GM21360 (cell line): ENCODE data around the gene MAN1B1.

ENCODE experiments used
- ATAC-seq: cut with Tn5 transposase; IDR thresholded peaks from one replicate; pipeline ENCODE4 v1.9.1; 2021; ENCODE audit warnings: mild to moderate bottlenecking, moderate library complexity; ENCODE audit not compliant: unreplicated experiment

The MAN1B1 gene

DNA sequence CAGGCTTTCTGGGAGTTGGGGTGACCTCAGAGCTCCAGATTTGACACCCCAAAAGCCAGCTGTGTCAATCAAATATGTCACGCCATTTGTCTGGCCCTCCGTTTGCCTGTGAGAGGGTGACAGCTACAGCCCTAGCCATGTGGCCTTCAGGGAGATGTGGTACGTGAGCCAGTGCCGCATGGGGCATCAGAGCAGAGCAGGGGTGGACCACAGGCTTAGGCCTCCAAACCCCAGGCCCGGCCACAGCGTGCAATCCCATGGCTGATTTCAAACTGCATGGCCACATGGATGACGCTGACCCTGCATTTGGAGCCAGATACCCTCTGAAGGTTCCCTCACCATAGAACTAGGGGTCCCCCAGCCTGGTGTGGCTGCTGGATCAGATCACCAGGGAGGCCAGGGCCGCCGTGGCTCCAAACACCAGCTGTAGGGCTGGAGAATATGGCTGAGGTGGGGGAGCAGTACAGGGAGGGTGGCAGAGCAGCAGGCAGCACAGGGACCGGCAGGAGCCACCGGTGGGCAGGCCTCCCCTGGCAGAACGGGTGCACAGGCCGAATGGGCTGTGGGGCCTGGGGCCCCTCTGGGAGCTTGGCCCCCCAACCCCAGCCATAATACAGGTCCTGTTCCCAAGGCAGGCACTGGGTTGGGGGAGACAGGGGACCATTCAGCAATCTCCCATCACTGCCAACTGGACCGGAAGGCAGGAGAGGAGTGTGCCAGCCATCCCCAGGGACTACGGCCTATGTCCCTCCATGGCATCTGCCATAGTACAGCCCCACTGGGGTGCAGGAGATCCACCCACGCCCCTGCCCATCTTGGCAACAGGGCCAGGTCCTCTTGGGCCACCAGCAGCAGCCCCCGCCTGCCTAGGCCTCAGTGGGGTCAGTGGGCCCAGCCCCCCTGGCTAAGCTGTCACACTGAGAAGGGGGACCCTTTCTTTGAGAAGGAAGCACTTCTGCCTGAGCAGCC, 18.0 kb upstream of the MAN1B1 start:
- ATAC-seq = no peak

DNA sequence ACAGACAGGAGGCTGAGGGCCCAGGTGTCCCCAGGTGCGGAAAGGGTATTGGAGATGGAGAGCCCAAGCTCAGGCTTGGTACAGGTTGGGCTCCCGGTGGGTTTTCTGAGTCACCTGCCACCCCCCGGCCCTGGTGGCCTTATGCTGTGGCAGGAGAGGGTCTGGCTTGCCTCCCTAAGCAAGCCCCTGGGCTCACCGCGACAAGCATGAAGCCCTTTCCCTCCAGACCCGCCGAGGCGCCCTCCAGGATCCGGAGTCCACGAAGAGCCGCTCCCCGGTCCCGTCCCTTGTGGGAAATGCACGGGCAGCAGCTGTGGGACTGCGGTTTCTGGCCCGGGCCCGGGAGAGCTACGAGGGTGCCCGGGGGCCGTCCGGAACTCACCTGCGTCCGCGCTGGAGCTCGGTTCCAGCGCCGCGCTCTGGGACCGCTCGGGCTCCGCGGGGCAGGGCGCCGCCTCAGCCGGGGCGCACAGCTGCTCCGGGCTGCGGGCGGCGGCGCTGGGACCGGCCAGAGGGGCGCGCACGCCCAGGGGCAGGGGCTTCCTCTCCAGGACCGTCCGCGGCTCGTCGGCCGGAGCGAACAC, 17.2 kb upstream of the MAN1B1 start:
- ATAC-seq = peak; percentile 6

DNA sequence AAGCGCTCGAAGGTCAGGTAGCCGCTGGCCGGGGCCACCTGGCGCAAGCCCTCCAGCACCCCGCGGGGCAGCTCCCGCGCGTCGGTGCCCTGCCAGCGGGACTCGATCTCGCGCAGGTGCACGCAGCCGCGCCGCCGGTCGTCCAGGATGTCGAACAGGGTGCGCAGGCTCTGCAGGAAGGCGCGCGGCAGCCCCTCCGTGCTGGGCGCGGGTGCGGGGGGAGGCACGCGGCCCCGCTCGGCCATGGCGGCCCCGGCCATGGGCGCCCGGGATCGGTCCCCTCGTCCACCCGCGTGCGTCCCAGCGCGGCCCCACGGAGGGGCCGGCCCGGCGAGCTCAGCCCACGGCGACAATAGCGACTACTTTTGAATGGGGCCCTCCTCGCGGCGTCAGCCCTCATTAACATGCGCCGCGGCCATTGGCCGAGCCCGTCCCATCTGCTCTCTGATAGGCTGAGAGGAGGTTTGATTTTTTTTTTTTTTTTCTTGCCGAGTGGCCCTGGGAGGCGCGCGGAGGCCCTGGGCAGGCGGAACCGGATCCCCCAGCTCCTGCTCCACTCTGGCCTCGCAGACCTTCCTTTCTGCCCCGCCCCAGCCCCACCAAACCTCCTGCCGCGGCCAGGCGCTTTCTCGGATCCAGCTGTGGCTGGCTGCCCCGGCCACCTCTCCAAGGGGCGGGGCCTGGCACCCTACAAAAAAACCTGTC, 16.4 kb upstream of the MAN1B1 start, which contains the start of gene SAPCD2:
TSS of gene SAPCD2 (minus strand) at position 357 of the 705 bp plus-strand sequence. CDS start at position 260, 97 bp downstream.
- peak; percentile 47 for ATAC-seq

DNA sequence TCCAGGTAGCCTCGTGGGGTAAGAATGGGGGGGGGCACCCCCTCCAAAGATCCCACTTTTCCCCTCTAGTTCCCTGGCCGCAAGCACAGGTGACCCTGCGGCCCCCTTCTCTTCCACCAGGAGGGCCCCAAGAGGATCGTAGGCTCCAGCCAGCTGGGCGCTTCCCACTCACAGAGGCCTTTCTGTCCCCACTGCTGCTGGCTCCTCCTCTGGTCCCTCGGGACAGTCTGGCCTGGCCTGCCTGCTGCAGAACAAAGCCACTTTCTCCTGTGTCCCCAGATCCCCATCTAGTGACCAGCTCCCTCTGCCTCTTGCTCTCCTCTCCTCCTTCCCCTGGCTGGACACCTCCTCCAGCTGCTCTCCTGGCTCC, 15.9 kb upstream of the MAN1B1 start:
- no peak for ATAC-seq

DNA sequence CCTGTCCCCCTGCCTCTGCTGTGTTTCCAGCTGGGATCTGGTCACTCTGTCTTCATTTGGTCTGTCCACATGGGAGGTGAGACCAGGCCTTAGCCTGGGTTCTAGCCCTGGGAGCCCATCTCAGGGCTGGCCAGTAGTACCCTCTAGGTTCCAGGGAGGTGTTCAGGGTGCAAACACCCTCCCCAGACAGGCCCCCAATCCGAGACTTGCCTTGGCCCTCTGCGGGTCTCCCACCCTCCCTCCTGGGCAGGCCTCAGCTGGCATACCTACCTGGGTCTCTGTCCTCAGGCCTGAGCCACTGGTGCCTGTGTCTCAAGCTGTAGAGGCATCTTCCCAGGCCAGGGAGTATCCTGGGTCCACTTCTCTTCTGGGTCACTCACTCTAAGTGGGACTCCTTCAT, 15.5 kb upstream of the MAN1B1 start:
- ATAC-seq = no peak

DNA sequence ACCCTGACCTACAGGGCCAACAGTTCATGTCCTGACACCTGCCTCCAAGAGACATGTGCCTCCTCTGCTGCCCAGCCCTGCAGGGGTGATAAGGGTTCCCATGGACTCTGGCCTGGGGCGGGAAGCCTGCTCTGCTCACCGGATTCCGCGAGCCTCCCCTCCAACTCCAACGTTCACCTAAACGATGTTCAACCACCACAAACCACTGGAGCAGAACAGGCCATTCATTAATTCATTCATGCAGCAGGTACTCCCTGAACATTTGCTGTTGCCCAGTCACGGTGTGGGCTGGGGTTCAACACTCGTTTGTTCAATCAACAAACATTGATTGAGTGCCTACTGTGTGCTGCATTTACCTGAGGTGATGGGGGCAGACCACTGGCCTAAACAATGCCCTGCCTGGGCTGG, 12.8 kb upstream of the MAN1B1 start:
- ATAC-seq = no peak

DNA sequence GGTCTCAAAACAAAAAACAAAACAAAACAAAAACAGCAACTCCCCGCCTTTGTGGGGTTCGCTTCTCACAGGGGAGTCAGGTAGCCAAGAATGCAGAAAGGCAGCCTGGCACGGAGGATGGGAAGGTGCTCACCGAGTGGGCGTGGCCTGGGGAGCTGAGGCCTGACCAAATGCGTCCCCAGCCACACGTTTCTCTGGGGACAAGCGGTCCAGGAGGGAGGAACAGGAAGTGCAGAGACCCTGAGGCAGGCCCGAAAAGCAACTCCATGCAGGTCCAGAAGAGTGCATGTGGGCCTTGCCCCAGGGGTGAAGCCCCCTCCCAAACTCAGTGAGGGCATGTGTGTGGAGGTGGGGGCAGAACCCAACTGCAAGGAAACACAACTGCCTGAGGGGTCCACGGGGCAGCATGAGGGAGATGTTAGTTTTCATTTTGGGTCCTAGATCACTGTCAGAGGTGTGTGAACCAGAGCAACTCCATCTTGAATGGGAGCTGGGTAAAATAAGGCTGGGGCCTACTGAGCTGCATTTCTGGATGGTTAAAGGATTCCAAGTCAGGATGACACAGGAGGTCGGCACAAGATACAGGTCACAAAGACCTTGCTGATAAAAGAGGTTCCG, 12.0 kb upstream of the MAN1B1 start:
- no peak for ATAC-seq

DNA sequence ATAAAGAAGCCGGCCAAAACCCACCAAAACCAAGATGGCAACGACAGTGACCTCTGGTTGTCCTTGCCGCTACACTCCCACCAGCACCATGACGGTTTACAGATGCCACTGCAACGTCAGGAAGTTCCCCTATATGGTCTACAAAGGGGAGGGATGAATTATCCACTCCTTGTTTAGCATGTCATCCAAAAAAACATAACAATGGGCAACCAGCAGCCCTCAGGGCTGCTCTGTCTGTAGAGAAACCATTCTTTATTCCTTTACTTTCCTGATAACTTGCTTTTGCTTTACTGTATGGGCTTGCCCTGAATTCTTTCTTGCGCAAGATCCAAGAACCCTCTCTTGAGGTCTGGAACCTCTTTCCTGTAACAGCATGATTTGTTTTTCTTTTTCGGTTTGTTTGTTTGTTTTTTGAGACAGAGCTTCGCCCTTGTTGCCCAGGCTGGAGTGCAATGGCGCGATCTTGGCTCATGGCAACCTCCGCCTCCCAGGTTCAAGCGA, 11.5 kb upstream of the MAN1B1 start:
- ATAC-seq = no peak

DNA sequence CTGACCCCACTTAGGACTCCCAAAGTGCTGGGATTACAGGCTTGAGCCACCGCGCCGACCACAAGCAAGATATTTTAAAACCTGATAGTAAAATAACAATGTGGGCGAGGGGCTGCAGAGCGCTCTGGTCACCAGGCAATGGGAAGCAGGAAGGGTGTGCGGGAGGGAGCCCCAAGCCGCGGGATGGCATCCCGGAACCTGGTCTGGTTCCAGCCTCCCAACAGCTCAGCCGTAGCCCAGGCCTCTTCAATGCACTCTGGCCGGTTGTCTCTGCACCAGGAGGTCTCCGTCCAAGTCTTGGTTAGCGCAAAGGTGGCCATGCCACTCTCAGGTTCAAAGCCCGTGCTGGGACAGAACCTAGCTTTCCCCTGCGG, 10.2 kb upstream of the MAN1B1 start:
- ATAC-seq = no peak

DNA sequence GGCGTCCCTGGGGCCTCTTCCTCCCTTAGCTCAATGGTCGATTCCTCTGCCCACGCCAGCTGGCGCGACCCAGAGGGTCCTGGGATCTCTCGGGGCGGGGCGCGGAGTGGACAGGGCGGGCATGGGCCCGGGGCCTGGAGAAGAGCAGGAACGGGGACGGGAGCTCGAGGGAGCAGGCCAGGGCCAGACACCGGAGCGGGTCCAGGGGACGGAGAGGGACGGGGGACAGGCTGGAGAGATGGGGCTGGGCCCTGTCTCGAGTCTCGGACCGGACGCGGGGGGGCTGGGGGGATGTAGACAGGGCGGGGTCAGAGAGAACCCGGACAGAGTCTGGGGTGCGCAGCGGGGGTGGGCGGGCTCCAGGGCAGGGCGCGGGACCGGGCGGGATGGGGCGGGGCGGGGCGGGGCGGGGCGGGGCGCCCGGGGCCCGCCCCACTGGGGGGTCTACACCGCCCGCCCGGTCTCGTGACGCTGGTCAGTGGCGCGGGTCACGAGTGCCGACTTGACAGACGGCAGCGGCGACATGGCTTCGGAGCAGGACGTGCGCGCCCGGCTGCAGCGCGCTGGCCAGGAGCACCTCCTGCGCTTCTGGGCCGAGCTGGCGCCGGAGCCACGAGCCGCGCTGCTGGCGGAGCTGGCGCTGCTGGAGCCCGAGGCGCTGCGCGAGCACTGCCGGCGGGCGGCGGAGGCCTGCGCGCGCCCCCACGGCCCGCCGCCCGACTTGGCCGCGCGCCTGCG, 9.6 kb upstream of the MAN1B1 start, which contains the start of gene UAP1L1:
TSS of gene UAP1L1 (plus strand) at position 508 of the 738 bp plus-strand sequence. CDS start at position 524, 16 bp downstream.
- peak; percentile 39 for ATAC-seq

DNA sequence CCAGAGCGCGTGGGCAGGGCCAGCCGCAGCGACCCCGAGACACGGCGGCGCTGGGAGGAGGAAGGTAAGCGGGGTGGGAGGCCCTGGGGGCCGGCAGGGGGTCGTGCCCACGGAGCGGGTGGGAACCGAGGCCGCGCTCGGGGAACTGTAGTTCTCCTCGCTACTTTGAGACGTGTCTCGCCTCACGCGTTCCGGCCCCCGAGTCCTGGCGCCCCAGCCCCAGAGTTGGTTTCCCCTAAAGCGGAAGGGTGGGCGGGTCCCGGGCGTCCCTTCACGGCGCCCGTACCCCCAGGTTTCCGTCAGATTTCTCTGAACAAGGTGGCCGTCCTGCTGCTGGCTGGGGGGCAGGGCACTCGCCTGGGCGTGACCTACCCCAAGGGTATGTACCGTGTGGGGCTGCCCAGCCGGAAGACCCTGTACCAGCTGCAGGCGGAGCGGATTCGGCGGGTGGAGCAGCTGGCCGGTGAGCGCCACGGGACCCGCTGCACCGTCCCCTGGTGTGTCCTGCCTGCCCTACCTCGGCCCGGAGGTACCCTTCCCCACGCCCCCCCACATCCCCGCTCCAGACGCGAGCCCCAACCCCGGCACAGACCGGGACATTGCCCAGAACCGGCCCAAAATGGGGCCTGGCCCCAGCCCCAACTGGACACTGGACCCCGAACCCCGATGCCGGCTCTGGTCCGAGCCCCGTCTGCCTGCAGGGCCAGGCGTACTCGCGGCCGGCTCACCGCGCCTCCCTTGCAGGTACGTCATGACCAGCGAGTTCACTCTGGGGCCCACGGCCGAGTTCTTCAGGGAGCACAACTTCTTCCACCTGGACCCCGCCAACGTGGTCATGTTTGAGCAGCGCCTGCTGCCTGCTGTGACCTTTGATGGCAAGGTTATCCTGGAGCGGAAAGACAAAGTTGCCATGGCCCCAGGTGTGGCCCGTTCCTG, 8.8 kb upstream of the MAN1B1 start:
- no peak for ATAC-seq

DNA sequence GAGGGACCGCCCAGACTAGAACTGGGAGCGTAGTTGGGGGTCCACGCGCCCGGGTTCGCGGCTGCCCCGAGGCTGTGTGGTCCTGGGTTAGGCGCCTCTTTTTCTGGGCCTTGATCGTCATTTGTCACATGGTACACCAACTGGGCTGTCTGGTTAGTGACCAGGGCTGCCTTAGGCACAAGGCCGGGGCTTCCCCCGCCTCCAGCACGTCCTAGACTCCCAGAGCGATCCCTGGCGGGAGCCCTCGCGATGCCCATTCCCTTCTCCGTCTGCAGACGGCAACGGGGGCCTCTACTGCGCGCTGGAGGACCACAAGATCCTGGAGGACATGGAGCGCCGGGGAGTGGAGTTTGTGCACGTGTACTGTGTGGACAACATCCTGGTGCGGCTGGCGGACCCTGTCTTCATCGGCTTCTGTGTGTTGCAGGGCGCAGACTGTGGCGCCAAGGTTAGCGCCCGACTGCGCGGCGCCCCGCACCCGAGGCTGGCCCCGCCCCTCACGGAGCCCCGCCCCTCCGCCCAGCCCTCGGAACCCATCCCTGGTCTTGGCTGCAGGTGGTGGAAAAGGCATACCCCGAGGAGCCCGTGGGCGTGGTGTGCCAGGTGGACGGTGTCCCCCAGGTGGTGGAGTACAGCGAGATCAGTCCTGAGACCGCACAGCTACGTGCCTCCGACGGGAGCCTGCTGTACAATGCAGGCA, 7.9 kb upstream of the MAN1B1 start:
- no peak for ATAC-seq

DNA sequence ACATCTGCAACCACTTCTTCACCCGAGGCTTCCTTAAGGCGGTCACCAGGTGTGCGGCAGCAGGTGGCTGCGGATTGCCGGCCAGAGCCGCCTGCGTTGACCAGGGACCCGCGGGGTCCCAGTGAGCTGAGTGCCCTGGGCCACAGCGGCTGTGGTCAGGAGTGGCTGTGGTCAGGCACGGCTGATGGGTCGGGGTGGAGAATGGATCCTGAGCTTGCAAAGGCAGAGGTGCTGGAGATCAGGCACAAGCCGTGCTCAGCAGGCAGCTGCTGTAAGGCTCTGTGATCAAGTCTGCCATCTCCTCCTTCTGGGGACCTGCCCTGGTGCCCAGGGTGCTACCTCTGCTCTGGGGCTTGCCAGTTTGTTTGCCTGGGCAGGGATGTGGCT, 7.4 kb upstream of the MAN1B1 start:
- no peak for ATAC-seq

DNA sequence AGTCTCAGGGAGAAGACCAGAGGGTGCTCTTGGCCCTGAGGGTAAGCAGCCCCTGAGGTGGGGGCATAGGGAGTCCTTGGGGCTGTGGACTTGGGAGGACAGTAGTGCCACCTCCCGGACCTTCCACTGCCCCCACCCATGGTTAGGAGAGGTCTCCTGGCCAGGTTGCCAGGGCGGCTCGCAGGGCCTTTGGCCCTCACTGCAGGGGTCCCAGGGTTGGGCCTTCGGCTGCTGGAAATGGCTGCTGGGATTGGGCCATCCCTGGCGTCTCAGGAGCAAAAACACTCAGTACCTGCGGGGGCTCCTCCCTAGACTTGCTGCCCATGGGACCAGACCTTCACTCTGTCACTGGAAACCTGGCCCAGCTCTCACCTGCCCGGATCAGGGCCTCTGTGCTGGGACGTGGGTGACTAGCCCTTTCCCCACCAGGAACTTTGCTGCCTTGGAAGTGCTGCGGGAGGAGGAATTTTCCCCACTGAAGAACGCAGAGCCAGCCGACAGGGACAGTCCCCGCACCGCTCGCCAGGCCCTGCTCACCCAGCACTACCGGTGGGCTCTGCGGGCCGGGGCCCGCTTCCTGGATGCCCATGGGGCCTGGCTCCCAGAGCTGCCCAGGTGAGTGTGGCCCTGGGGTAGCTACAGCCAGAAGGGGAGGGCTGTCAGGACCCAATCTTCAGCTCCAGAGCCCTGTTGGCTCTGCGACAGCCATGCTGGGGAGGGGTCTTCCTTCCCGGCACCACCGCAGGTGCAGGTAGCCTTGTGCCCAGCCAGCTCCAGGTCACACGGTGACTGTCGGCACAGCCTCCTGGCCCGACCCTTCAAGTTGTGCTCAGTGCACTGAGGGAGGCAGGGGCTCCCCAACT, 6.3 kb upstream of the MAN1B1 start:
- ATAC-seq = no peak

DNA sequence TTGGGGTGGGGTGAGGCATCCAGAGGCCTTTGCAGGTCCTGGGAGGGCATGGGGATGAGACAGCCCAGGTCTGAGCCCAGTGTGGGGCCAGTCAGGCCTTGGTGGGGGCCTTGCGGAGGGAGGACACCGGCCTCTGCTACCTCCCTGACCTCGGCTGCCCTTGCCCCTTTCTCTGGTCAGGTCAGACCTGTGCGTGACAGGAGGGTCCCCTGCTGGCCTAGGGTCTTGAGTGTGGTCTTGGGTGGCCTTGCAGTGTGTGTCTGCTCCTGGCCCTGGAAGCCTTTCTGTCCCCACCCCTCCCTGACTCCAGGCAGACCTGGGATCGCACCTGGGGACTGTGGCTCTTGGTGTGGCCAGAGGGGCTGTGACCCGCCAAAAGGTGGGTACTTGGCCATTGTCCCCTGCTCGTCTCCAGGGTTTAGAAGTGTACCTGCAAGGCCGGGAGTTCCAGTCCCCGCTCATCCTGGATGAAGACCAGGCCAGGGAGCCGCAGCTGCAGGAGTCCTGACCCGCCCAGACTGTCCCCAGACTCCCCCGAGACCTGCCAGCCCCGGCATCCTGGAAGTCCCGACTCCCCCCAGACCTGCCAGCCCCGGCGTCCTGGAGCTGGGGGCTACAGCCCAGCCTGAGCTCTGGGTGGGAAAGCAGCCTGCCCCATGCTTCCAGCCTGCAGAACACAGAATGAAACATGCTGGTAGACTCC, 4.4 kb upstream of the MAN1B1 start:
- no peak for ATAC-seq

DNA sequence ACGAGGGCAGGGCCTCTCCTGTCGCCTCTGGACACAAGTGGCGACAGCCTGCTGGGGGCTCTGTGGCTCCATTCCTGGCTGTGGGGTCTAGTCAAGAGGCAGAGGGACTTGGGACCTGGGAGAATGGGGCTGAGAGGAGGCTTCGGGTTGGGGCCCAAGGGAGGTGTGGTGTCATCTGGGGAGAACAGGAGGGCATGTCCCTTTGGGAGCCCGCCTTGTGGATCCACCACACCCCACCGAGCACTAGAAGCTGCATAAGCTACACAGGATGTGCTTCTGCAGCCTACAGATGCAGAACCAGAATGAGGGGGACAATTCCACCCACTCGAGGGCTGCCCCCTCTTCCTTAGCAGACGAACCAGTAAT, 3.9 kb upstream of the MAN1B1 start:
- no peak for ATAC-seq

DNA sequence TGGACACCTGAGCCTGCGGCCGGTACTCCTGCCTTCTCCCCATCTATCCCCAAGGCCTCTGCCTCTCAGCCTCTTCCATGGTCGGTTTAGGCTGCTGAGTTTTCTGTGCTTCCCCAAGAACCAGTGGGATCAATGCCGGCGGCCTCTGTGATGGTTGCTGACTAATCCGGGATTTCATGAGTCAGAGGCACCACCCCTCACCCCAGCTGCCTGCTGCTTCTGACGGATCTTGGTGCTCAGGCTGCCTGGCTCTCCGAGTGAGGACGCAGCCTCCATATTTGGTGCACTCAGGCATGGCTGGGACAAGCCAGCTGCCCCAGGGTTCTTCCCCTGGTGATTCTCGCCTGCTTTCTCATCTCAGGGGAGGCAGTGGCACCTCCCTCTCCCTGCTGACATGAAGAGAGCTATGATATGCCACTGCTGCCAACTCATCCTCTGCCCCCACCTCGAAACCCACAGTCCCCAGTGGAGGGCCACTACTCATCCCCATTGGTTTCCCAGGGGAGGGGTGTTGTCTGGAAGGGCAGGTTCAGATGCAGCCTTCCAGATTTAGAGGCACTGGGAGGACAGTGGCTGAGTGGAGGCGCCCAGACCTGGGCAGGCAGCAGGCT, 3.3 kb upstream of the MAN1B1 start:
- no peak for ATAC-seq
